Right hindlimb (tissue), 1 donor: ENCODE results near the gene SYT6.
"Not testable (repeated sequence)": the region's sequence is repeated elsewhere in the genome, so short reads cannot be mapped to it uniquely, and the experiment has no call there.

Experiments
- DNase-seq: peaks from one replicate; pipeline ENCODE4 v3.0.0-alpha.2; 2018

The SYT6 gene

GRCh38 chr1:114065671-114066070 lies 88.0 kb downstream of the SYT6 start:
- not testable (repeated sequence) for DNase-seq

- no peak for DNase-seq
Measured at GRCh38 chr1:114063544-114063943, 90.1 kb downstream of the SYT6 start.

GRCh38 chr1:114062477-114063099 lies 91.1 kb downstream of the SYT6 start:
- no peak for DNase-seq

GRCh38 chr1:114061121-114061830 lies 92.4 kb downstream of the SYT6 start:
- DNase-seq = no peak

- not testable (repeated sequence) for DNase-seq
Measured at GRCh38 chr1:114058236-114058635, 95.4 kb downstream of the SYT6 start.

GRCh38 chr1:114054148-114054547 lies 99.5 kb downstream of the SYT6 start:
- no peak for DNase-seq

GRCh38 chr1:114048232-114048631 lies 105.4 kb downstream of the SYT6 start:
- DNase-seq = no peak

GRCh38 chr1:114043548-114043947 lies 110.1 kb downstream of the SYT6 start:
- no peak for DNase-seq

GRCh38 chr1:114043054-114043453 lies 110.6 kb downstream of the SYT6 start:
- no peak for DNase-seq

- no peak for DNase-seq
Measured at GRCh38 chr1:114040273-114041015, 113.2 kb downstream of the SYT6 start.
